ENCODE measurements around the gene GNG2. TPM values are rescaled to one million over a fixed set of nuclear protein-coding genes. Genes with fewer than 3 reads are reported as not detected.

The GNG2 gene
- total and polyA plus RNA-seq, 2 experiments from 2014 or later: 9.9 to 14.8 TPM

DNA sequence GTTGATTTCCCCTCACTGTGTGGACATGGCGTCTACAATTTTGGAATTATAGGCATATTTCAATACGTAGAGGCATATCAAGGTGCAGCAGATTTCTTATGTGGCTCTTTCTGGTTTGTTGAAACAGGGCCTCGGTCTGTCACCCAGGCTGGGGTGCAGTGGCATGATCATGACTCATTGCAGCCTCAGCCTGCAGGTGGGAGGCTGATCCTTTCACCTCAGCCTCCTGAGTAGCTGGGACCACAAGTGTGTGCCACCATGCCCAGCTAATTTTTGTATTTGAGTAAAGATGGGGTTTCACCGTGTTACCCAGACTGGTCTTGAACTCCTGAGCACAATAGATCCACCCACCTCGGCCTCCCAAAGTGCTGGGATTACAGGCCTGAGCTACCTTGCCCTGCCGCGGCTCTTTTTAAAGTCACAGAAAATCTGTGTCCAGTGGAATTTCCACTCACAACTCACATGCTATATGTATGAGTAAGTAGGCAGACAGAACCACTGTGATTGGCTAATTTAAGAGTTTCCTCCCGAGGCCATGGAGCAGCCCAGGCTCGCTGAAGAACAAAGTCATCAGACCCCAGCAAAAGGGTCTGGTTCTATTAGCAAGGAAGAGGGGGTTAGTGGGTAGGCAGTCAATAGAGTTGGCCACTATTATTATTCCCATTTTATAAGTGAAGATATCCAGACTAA, 9.1 kb downstream of the GNG2 start:
- H3K79me2 ChIP-seq (replicated peaks; ENCODE audit: insufficient read depth): peaks cover 12% of the 10 kb centered on the region

More for the DNA sequence above, 9.1 kb downstream of the GNG2 start:
- Histone ChIP-seq H3K36me3 (ENCODE audit: insufficient read depth) (no peaks in the 10 kb centered on the region), H3F3A (replicated peaks; ENCODE audit: low read depth) (no peaks in the 10 kb centered on the region), H3K4me2 (no peak overlapping the region), H3K27me3 (ENCODE audit: insufficient read depth) (no peaks in the 10 kb centered on the region), H3K4me3 (no peak overlapping the region), H3K4me1 (ENCODE audit: insufficient read depth) (peaks cover 27% of the 10 kb centered on the region), H3K27ac (ENCODE audit: low read depth) (no peak overlapping the region), H4K20me1 (replicated peaks; ENCODE audit: insufficient read depth) (no peaks in the 10 kb centered on the region), H2AFZ (no peak overlapping the region), H3K9me2 (ENCODE audit: insufficient read depth) (peaks cover 3% of the 10 kb centered on the region; the same call in 1 of the 2 replicates)
- Mint-ChIP-seq H3K27me3 (ENCODE audit: insufficient read depth, low read depth, poor library complexity) (peaks cover 2% of the 10 kb centered on the region), H3K36me3 (ENCODE audit: low read depth) (no peaks in the 10 kb centered on the region), H3K9me3 (no peaks in the 10 kb centered on the region), H3K27ac (no peak overlapping the region), H3K4me3 (no peak overlapping the region), H3K4me1 (peaks cover 11% of the 10 kb centered on the region)
- no peak for ATAC-seq
- DNase-seq (ENCODE audit: low spot score): no peak
- TF ChIP-seq, protein P1, sequence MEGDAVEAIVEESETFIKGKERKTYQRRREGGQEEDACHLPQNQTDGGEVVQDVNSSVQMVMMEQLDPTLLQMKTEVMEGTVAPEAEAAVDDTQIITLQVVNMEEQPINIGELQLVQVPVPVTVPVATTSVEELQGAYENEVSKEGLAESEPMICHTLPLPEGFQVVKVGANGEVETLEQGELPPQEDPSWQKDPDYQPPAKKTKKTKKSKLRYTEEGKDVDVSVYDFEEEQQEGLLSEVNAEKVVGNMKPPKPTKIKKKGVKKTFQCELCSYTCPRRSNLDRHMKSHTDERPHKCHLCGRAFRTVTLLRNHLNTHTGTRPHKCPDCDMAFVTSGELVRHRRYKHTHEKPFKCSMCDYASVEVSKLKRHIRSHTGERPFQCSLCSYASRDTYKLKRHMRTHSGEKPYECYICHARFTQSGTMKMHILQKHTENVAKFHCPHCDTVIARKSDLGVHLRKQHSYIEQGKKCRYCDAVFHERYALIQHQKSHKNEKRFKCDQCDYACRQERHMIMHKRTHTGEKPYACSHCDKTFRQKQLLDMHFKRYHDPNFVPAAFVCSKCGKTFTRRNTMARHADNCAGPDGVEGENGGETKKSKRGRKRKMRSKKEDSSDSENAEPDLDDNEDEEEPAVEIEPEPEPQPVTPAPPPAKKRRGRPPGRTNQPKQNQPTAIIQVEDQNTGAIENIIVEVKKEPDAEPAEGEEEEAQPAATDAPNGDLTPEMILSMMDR (conservative IDR thresholded peaks at IDR 0.05; ENCODE audit: low read depth in 2 of 2): no peak
- no peak for TF ChIP-seq CREB1 (CRISPR knock-in tag; IDR thresholded peaks at IDR 0.05; ENCODE audit: low read depth)
- no peak for TF ChIP-seq JUNB (IDR thresholded peaks at IDR 0.05; ENCODE audit: unreplicated experiment)
- TF ChIP-seq EZH2phosphoT487 (IDR thresholded peaks at IDR 0.05; ENCODE audit: unreplicated experiment): no peak
- TF ChIP-seq, protein P2, sequence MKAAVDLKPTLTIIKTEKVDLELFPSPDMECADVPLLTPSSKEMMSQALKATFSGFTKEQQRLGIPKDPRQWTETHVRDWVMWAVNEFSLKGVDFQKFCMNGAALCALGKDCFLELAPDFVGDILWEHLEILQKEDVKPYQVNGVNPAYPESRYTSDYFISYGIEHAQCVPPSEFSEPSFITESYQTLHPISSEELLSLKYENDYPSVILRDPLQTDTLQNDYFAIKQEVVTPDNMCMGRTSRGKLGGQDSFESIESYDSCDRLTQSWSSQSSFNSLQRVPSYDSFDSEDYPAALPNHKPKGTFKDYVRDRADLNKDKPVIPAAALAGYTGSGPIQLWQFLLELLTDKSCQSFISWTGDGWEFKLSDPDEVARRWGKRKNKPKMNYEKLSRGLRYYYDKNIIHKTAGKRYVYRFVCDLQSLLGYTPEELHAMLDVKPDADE (IDR thresholded peaks at IDR 0.05): no peak
- TF ChIP-seq STAT1 (IDR thresholded peaks at IDR 0.05; ENCODE audit: unreplicated experiment): no peak
- TF ChIP-seq, protein P3, sequence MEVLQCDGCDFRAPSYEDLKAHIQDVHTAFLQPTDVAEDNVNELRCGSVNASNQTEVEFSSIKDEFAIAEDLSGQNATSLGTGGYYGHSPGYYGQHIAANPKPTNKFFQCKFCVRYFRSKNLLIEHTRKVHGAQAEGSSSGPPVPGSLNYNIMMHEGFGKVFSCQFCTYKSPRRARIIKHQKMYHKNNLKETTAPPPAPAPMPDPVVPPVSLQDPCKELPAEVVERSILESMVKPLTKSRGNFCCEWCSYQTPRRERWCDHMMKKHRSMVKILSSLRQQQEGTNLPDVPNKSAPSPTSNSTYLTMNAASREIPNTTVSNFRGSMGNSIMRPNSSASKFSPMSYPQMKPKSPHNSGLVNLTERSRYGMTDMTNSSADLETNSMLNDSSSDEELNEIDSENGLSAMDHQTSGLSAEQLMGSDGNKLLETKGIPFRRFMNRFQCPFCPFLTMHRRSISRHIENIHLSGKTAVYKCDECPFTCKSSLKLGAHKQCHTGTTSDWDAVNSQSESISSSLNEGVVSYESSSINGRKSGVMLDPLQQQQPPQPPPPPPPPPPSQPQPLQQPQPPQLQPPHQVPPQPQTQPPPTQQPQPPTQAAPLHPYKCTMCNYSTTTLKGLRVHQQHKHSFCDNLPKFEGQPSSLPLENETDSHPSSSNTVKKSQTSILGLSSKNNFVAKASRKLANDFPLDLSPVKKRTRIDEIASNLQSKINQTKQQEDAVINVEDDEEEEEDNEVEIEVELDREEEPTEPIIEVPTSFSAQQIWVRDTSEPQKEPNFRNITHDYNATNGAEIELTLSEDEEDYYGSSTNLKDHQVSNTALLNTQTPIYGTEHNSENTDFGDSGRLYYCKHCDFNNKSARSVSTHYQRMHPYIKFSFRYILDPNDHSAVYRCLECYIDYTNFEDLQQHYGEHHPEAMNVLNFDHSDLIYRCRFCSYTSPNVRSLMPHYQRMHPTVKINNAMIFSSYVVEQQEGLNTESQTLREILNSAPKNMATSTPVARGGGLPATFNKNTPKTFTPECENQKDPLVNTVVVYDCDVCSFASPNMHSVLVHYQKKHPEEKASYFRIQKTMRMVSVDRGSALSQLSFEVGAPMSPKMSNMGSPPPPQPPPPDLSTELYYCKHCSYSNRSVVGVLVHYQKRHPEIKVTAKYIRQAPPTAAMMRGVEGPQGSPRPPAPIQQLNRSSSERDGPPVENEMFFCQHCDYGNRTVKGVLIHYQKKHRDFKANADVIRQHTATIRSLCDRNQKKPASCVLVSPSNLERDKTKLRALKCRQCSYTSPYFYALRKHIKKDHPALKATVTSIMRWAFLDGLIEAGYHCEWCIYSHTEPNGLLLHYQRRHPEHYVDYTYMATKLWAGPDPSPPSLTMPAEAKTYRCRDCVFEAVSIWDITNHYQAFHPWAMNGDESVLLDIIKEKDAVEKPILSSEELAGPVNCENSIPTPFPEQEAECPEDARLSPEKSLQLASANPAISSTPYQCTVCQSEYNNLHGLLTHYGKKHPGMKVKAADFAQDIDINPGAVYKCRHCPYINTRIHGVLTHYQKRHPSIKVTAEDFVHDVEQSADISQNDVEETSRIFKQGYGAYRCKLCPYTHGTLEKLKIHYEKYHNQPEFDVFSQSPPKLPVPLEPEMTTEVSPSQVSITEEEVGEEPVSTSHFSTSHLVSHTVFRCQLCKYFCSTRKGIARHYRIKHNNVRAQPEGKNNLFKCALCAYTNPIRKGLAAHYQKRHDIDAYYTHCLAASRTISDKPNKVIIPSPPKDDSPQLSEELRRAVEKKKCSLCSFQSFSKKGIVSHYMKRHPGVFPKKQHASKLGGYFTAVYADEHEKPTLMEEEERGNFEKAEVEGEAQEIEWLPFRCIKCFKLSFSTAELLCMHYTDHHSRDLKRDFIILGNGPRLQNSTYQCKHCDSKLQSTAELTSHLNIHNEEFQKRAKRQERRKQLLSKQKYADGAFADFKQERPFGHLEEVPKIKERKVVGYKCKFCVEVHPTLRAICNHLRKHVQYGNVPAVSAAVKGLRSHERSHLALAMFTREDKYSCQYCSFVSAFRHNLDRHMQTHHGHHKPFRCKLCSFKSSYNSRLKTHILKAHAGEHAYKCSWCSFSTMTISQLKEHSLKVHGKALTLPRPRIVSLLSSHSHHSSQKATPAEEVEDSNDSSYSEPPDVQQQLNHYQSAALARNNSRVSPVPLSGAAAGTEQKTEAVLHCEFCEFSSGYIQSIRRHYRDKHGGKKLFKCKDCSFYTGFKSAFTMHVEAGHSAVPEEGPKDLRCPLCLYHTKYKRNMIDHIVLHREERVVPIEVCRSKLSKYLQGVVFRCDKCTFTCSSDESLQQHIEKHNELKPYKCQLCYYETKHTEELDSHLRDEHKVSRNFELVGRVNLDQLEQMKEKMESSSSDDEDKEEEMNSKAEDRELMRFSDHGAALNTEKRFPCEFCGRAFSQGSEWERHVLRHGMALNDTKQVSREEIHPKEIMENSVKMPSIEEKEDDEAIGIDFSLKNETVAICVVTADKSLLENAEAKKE (CRISPR knock-in tag; IDR thresholded peaks at IDR 0.05): no peak
- TF ChIP-seq, protein P4, sequence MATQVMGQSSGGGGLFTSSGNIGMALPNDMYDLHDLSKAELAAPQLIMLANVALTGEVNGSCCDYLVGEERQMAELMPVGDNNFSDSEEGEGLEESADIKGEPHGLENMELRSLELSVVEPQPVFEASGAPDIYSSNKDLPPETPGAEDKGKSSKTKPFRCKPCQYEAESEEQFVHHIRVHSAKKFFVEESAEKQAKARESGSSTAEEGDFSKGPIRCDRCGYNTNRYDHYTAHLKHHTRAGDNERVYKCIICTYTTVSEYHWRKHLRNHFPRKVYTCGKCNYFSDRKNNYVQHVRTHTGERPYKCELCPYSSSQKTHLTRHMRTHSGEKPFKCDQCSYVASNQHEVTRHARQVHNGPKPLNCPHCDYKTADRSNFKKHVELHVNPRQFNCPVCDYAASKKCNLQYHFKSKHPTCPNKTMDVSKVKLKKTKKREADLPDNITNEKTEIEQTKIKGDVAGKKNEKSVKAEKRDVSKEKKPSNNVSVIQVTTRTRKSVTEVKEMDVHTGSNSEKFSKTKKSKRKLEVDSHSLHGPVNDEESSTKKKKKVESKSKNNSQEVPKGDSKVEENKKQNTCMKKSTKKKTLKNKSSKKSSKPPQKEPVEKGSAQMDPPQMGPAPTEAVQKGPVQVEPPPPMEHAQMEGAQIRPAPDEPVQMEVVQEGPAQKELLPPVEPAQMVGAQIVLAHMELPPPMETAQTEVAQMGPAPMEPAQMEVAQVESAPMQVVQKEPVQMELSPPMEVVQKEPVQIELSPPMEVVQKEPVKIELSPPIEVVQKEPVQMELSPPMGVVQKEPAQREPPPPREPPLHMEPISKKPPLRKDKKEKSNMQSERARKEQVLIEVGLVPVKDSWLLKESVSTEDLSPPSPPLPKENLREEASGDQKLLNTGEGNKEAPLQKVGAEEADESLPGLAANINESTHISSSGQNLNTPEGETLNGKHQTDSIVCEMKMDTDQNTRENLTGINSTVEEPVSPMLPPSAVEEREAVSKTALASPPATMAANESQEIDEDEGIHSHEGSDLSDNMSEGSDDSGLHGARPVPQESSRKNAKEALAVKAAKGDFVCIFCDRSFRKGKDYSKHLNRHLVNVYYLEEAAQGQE (IDR thresholded peaks at IDR 0.05; ENCODE audit: unreplicated experiment): no peak
- TF ChIP-seq POLR2AphosphoS5 (IDR thresholded peaks at IDR 0.05; ENCODE audit: low read depth): no peak
- TF ChIP-seq EZH2 (IDR thresholded peaks at IDR 0.05; ENCODE audit: low read depth, unreplicated experiment): no peak
